Nephron progenitor cell (in vitro differentiated cells): ENCODE results near the gene CCDC188.

Experiments
- DNase-seq: peaks from one replicate; pipeline ENCODE4 v3.0.0; 2021
- H3K27ac Mint-ChIP-seq: 2 replicates; pipeline ENCODE4 v1.8.0; 2021; ENCODE audit warnings: mild to moderate bottlenecking, moderate library complexity, mixed read lengths
- H3K27me3 Mint-ChIP-seq: 2 replicates; pipeline ENCODE4 v1.8.0; 2021; ENCODE audit warnings: mild to moderate bottlenecking, low read depth, mixed read lengths; ENCODE audit not compliant: poor library complexity
- H3K36me3 Mint-ChIP-seq: 2 replicates; pipeline ENCODE4 v1.8.0; 2021; ENCODE audit warnings: low read depth, mixed read lengths
- H3K4me1 Mint-ChIP-seq: 2 replicates; pipeline ENCODE4 v1.8.0; 2021; ENCODE audit warnings: mixed read lengths
- H3K4me3 Mint-ChIP-seq: 2 replicates; pipeline ENCODE4 v1.8.0; 2021; ENCODE audit warnings: mild to moderate bottlenecking, moderate library complexity, mixed read lengths
- H3K9me3 Mint-ChIP-seq: 2 replicates; pipeline ENCODE4 v1.8.0; 2021; ENCODE audit warnings: mild to moderate bottlenecking, moderate library complexity, mixed read lengths
- CTCF ChIP-seq: fragments of 200-600 bp; sonication (generic); IDR thresholded peaks from 2 replicates; pipeline ENCODE4 v1.5.0; 2021; ENCODE audit warnings: antibody characterized with exemption

Gene CCDC188

GRCh38 chr22:20196094-20196842 is 45.4 kb upstream of the CCDC188 start:
- Mint-ChIP-seq H3K4me1 (peaks cover 5% of the 10 kb centered on the region), H3K36me3 (no peaks in the 10 kb centered on the region), H3K9me3 (no peaks in the 10 kb centered on the region), H3K27ac (no peak overlapping the region), H3K27me3 (peaks cover 9% of the 10 kb centered on the region), H3K4me3 (no peak overlapping the region)
- DNase-seq, result no peak
- TF ChIP-seq CTCF, result no peak

DNA sequence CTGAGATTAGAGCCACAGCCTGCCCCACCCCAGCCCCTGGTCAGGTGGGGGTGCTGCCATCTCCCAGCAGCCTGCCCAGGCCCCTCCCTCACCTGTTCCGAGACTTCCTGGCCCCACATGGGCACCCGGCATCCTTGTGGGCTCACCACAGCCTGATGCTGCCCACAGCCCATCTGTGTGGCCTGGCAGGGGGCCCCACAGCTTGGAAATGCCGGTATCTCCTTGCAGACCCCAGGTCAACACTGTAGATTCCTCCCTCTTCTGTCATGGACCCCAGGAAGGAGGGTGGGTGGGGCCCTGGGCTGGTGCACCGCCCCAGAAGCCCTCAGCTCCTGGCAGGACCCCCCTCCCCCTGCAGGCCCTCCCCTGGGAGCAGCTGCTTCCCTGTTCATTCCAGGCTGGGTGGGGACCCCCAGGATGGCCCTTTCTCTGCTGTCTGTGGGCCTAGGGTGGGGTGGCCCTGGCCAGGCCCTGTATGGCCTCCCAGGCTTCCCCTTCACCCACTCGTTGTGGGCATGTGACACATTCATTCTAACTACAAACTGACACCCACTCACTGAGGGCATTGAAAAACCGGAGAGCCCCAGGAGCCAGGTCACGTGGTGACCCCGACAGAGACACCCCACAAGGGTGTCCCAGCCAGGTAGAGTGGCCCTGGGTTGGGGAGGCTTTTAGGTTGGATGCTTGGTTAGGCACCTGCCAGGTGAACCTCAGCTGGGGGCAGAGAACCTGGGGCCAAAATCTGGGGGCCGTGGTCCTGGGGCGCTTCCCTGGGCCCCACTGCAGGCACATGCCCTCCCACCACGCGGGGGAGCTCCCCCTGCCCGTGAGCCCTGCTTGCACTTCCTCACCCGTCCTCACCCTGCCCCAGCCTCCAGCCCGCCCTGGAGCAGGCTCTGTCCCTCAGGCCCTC is 44.1 kb upstream of the CCDC188 start:
- Mint-ChIP-seq H3K27me3 (peaks cover 22% of the 10 kb centered on the region), H3K4me3 (no peak overlapping the region), H3K27ac (no peak overlapping the region), H3K36me3 (no peaks in the 10 kb centered on the region), H3K9me3 (no peaks in the 10 kb centered on the region), H3K4me1 (peaks cover 5% of the 10 kb centered on the region)
- no peak for TF ChIP-seq CTCF
- DNase-seq, result no peak

GRCh38 chr22:20193761-20194494 is 43.1 kb upstream of the CCDC188 start:
- DNase-seq, result no peak
- Mint-ChIP-seq H3K9me3 (no peaks in the 10 kb centered on the region), H3K27ac (no peak overlapping the region), H3K4me1 (peaks cover 5% of the 10 kb centered on the region), H3K36me3 (no peaks in the 10 kb centered on the region), H3K27me3 (peaks cover 28% of the 10 kb centered on the region), H3K4me3 (no peak overlapping the region)
- TF ChIP-seq CTCF, result no peak

DNA sequence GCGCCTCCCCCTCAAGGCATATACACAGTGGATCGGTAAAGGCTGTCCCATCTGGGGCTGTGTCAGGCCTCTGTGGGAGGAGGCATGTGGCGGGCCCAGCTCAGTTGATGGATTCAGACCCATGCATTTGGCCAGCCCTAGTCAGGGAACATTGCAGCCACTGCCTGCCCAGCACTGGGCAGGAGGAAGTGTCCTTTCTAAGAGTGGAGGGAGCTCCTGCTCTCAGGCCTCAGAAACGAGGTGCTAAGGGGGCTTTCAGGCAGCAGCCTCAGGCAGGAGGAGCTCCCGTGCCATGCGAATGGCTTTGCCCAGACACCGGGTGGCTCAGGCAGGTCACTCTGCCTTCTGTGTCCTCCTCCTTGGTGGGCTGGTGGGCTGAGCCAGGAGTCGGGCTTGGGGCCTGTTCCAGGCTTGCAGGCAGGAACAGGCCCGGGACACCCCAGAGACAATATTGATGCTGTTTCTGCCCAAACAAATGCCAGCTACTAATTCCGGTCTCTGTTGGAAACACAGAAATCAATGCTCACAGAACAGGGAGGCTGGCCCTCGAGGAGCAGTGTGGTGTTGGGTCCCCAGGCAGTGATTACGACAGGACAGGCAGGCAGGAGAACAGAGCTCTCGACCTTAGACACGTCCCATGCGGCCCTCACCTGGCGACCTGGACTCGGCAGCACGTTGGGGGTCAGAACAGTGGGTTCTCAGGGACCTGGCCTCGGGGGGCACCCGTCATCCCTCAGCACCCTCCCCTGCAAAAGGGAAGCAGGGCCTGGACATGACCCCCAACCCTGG is 42.3 kb upstream of the CCDC188 start:
- Mint-ChIP-seq H3K9me3 (no peaks in the 10 kb centered on the region), H3K27ac (no peak overlapping the region), H3K4me1 (peaks cover 5% of the 10 kb centered on the region), H3K27me3 (peaks cover 28% of the 10 kb centered on the region), H3K36me3 (no peaks in the 10 kb centered on the region), H3K4me3 (no peak overlapping the region)
- DNase-seq, result no peak
- TF ChIP-seq CTCF, result no peak

DNA sequence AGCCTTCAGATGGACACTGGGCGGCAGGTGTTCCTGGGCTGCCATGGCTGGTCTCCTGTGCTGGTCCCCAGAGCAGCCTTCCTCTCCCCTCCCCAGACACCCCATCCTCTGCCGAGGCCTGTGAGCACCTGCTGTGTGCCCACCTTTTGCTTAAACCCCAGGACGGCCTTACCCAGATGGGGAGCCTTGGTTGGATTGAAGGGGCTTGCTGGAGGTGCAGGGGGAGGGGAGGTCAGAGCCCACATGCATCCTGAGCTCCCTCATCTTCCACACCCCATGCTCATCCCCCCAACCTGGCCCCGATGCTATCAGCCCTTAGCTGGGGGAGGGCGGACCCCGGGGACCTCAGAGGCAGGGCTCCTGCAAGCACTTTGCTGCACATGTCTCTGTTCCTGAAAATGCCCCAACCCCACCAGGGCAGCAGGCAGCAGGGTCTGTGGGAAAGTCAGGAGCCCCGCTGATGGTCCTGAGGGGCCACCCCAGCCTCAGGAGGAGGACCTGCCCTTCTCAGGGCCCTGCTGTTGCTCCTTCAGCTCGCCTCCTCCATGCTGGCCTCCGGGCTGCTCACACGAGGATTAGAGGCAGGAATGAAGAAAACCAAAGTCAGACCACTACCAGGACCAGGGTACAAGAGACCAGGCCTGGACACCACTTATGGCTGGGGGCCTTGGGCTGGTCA is 41.6 kb upstream of the CCDC188 start:
- Mint-ChIP-seq H3K27me3 (peaks cover 28% of the 10 kb centered on the region), H3K36me3 (no peaks in the 10 kb centered on the region), H3K27ac (no peak overlapping the region), H3K9me3 (no peaks in the 10 kb centered on the region), H3K4me3 (no peak overlapping the region), H3K4me1 (peaks cover 5% of the 10 kb centered on the region)
- no peak for DNase-seq
- TF ChIP-seq CTCF, result no peak
